IPS DF 6.9 (cell line): Measurements from ENCODE around the gene CD93.

Experiments used
- DNase-seq: peaks from one replicate; pipeline ENCODE4 v3.0.0-alpha.2; 2013; ENCODE audit warnings: low read depth, low spot score
- H3K27ac ChIP-seq: one replicate; pipeline ENCODE4 v1.5.1; 2013; ENCODE audit warnings: low read length, control low read depth
- H3K27me3 ChIP-seq: 2 replicates; pipeline ENCODE4 v1.6.1; 2013; ENCODE audit warnings: mild to moderate bottlenecking, low read length; ENCODE audit not compliant: control insufficient read depth, insufficient read depth
- H3K36me3 ChIP-seq: 2 replicates; pipeline ENCODE4 v1.6.1; 2013; ENCODE audit warnings: low read length; ENCODE audit not compliant: control insufficient read depth, insufficient read depth
- H3K4me1 ChIP-seq: 2 replicates; pipeline ENCODE4 v1.6.1; 2013; ENCODE audit warnings: low read length; ENCODE audit not compliant: control insufficient read depth, insufficient read depth
- H3K4me3 ChIP-seq: 2 replicates; pipeline ENCODE4 v1.5.1; 2013; ENCODE audit warnings: mild to moderate bottlenecking, low read length
- H3K9me3 ChIP-seq: 2 replicates; pipeline ENCODE4 v1.6.1; 2013; ENCODE audit warnings: low read length, inconsistent platforms; ENCODE audit not compliant: control insufficient read depth, insufficient read depth
- WGBS: extraction: QIAGEN DNeasy Blood & Tissue Kit; methylation state at CpG from one replicate; pipeline ENCODE4 v1.1.7; 2013; ENCODE audit warnings: mixed read lengths, missing lambda C conversion rate; ENCODE audit not compliant: insufficient read length, insufficient coverage; 5-methylcytosine and 5-hydroxymethylcytosine counted together

The CD93 gene

GRCh38 chr20:23061262-23061661 is 24.9 kb downstream of the CD93 start:
- Histone ChIP-seq H3K9me3 (no peaks in the 10 kb centered on the region), H3K36me3 (no peaks in the 10 kb centered on the region), H3K4me1 (peaks cover 2% of the 10 kb centered on the region; the same call in 1 of the 2 replicates), H3K27ac (no peak overlapping the region), H3K27me3 (no peaks in the 10 kb centered on the region), H3K4me3 (no peak overlapping the region)
- no peak for DNase-seq
- no CpG with 5 or more reads among the region's 5 CpGs for WGBS

- H3K36me3 ChIP-seq: no peaks in the 10 kb centered on the region
- no peak overlapping the region for H3K27ac ChIP-seq
- no CpG with 5 or more reads among the region's 4 CpGs for WGBS
- DNase-seq: no peak
- H3K9me3 ChIP-seq: no peaks in the 10 kb centered on the region
- no peaks in the 10 kb centered on the region for H3K27me3 ChIP-seq
- peaks cover 2% of the 10 kb centered on the region; the same call in 1 of the 2 replicates for H3K4me1 ChIP-seq
- H3K4me3 ChIP-seq: no peak overlapping the region
These were observed 25.5 kb downstream of the CD93 start for GRCh38 chr20:23060629-23061028.

GRCh38 chr20:23059846-23060245 is 26.3 kb downstream of the CD93 start:
- no peak overlapping the region for H3K27ac ChIP-seq
- H3K4me1 ChIP-seq: peaks cover 2% of the 10 kb centered on the region; the same call in 1 of the 2 replicates
- H3K27me3 ChIP-seq: no peaks in the 10 kb centered on the region
- DNase-seq: no peak
- no peaks in the 10 kb centered on the region for H3K36me3 ChIP-seq
- no peak overlapping the region for H3K4me3 ChIP-seq
- no peaks in the 10 kb centered on the region for H3K9me3 ChIP-seq
- WGBS: no CpG with 5 or more reads among the region's 3 CpGs

- no CpG with 5 or more reads among the region's 3 CpGs for WGBS
- Histone ChIP-seq H3K4me3 (no peak overlapping the region), H3K4me1 (peaks cover 2% of the 10 kb centered on the region; the same call in 1 of the 2 replicates), H3K27me3 (no peaks in the 10 kb centered on the region), H3K27ac (no peak overlapping the region), H3K9me3 (no peaks in the 10 kb centered on the region), H3K36me3 (no peaks in the 10 kb centered on the region)
- DNase-seq: no peak
These were observed 27.1 kb downstream of the CD93 start for GRCh38 chr20:23059001-23059400.

GRCh38 chr20:23058240-23058639 is 27.9 kb downstream of the CD93 start:
- H3K4me3 ChIP-seq: no peak overlapping the region
- DNase-seq: no peak
- no peaks in the 10 kb centered on the region for H3K27me3 ChIP-seq
- peaks cover 2% of the 10 kb centered on the region; the same call in 1 of the 2 replicates for H3K4me1 ChIP-seq
- WGBS: no CpG with 5 or more reads among the region's 1 CpG
- no peaks in the 10 kb centered on the region for H3K9me3 ChIP-seq
- H3K27ac ChIP-seq: no peak overlapping the region
- no peaks in the 10 kb centered on the region for H3K36me3 ChIP-seq

- Histone ChIP-seq H3K36me3 (no peaks in the 10 kb centered on the region), H3K4me1 (peaks cover 4% of the 10 kb centered on the region; the same call in 1 of the 2 replicates), H3K27me3 (peaks cover 16% of the 10 kb centered on the region), H3K4me3 (no peak overlapping the region), H3K9me3 (no peaks in the 10 kb centered on the region), H3K27ac (no peak overlapping the region)
- no peak for DNase-seq
- no CpG with 5 or more reads among the region's 5 CpGs for WGBS
These were observed 33.2 kb downstream of the CD93 start for GRCh38 chr20:23052904-23053303.

- WGBS: no CpG with 5 or more reads among the region's 46 CpGs
- DNase-seq: peak; percentile 87
These were observed 35.1 kb downstream of the CD93 start for GRCh38 chr20:23050847-23051627.

GRCh38 chr20:23050076-23050838 is 35.9 kb downstream of the CD93 start:
- no CpG with 5 or more reads among the region's 48 CpGs for WGBS
- Histone ChIP-seq H3K4me3 (peak overlapping the region; percentile 54; the same call in 1 of the 2 replicates), H3K9me3 (no peaks in the 10 kb centered on the region), H3K36me3 (no peaks in the 10 kb centered on the region), H3K27me3 (peaks cover 24% of the 10 kb centered on the region), H3K4me1 (peaks cover 4% of the 10 kb centered on the region; the same call in 1 of the 2 replicates), H3K27ac (no peak overlapping the region)
- DNase-seq: no peak

More at GRCh38 chr20:23050847-23051627, 35.1 kb downstream of the CD93 start:
- Histone ChIP-seq H3K36me3 (no peaks in the 10 kb centered on the region), H3K27ac (no peak overlapping the region), H3K4me3 (peak overlapping the region; percentile 54; the same call in 1 of the 2 replicates), H3K4me1 (peaks cover 4% of the 10 kb centered on the region; the same call in 1 of the 2 replicates), H3K27me3 (peaks cover 24% of the 10 kb centered on the region), H3K9me3 (no peaks in the 10 kb centered on the region)

- WGBS: no CpG with 5 or more reads among the region's 79 CpGs
- H3K4me1 ChIP-seq: peaks cover 4% of the 10 kb centered on the region; the same call in 1 of the 2 replicates
- no peaks in the 10 kb centered on the region for H3K9me3 ChIP-seq
- H3K36me3 ChIP-seq: no peaks in the 10 kb centered on the region
- H3K4me3 ChIP-seq: peak within 1 kb of the TSS; percentile 31; the same call in 1 of the 2 replicates
- H3K27ac ChIP-seq: no peak within 1 kb of the TSS
- no peak for DNase-seq
- peaks cover 24% of the 10 kb centered on the region for H3K27me3 ChIP-seq
These were observed 36.7 kb downstream of the CD93 start, which contains the start of gene THBD for GRCh38 chr20:23049201-23050075. Gene THBD, minus strand, starts transcription at chr20:23049672. Its CDS starts 168 bp downstream, at chr20:23049504.
